H9 (cell line): Measurements from ENCODE around the gene VIPR2. TPM values are rescaled to one million over a fixed set of nuclear protein-coding genes. Genes with fewer than 3 reads are reported as not detected.

Experiments
- DNase-seq: peaks from one replicate; pipeline ENCODE4 v3.0.0-alpha.2; 2017
- H2AFZ ChIP-seq: one replicate; pipeline ENCODE4 v1.6.1; 2013; ENCODE audit warnings: mild to moderate bottlenecking, low read length, control low read depth, moderate library complexity
- H2AK5ac ChIP-seq: 2 replicates; pipeline ENCODE4 v1.6.1; 2013; ENCODE audit warnings: low read length, control low read depth, mixed read lengths; ENCODE audit not compliant: insufficient read length
- H2BK120ac ChIP-seq: one replicate; pipeline ENCODE4 v1.6.1; 2013; ENCODE audit warnings: low read depth, mild to moderate bottlenecking, low read length, control low read depth, inconsistent platforms; ENCODE audit not compliant: poor library complexity, severe bottlenecking
- H2BK12ac ChIP-seq: 2 replicates; pipeline ENCODE4 v1.6.1; 2013; ENCODE audit warnings: low read length, control low read depth, mixed read lengths, low read depth; ENCODE audit not compliant: insufficient read length
- H2BK15ac ChIP-seq: 2 replicates; pipeline ENCODE4 v1.6.1; 2013; ENCODE audit warnings: low read depth, low read length, control low read depth
- H2BK20ac ChIP-seq: one replicate; pipeline ENCODE4 v1.6.1; 2013; ENCODE audit warnings: low read depth, mild to moderate bottlenecking, low read length, control low read depth, inconsistent platforms; ENCODE audit not compliant: poor library complexity, severe bottlenecking
- H2BK5ac ChIP-seq: 2 replicates; pipeline ENCODE4 v1.6.1; 2013; ENCODE audit warnings: low read length, control low read depth, mixed read lengths; ENCODE audit not compliant: insufficient read length
- H3K14ac ChIP-seq: 2 replicates; pipeline ENCODE4 v1.6.1; 2013; ENCODE audit warnings: low read length, control low read depth; ENCODE audit not compliant: insufficient read depth
- H3K18ac ChIP-seq: 2 replicates; pipeline ENCODE4 v1.6.1; 2013; ENCODE audit warnings: low read depth, mild to moderate bottlenecking, mixed read lengths, low read length, control low read depth; ENCODE audit not compliant: insufficient read length
- H3K23ac ChIP-seq: 2 replicates; pipeline ENCODE4 v1.6.1; 2013; ENCODE audit warnings: low read length, control low read depth, mixed read lengths, low read depth; ENCODE audit not compliant: insufficient read length
- H3K23me2 ChIP-seq: 2 replicates; pipeline ENCODE4 v1.6.1; 2013; ENCODE audit warnings: low read depth, mild to moderate bottlenecking, mixed read lengths, low read length, control low read depth; ENCODE audit not compliant: insufficient read length, poor library complexity, severe bottlenecking
- H3K27ac ChIP-seq: 2 replicates; pipeline ENCODE4 v1.5.1; 2013; ENCODE audit warnings: low read length, control low read depth, mixed read lengths, low read depth; ENCODE audit not compliant: insufficient read length
- H3K27me3 ChIP-seq: 2 replicates; pipeline ENCODE4 v1.6.1; 2013; ENCODE audit warnings: low read length, control low read depth, inconsistent platforms; ENCODE audit not compliant: insufficient read depth
- H3K4ac ChIP-seq: 2 replicates; pipeline ENCODE4 v1.6.1; 2013; ENCODE audit warnings: low read depth, mild to moderate bottlenecking, control low read depth, inconsistent platforms, low read length, moderate library complexity
- H3K4me1 ChIP-seq: 2 replicates; pipeline ENCODE4 v1.6.1; 2013; ENCODE audit warnings: low read length, control low read depth, inconsistent platforms; ENCODE audit not compliant: insufficient read depth
- H3K4me2 ChIP-seq: 2 replicates; pipeline ENCODE4 v1.6.1; 2013; ENCODE audit warnings: low read length, control low read depth, mixed read lengths; ENCODE audit not compliant: insufficient read length, insufficient read depth
- H3K56ac ChIP-seq: 2 replicates; pipeline ENCODE4 v1.6.1; 2013; ENCODE audit warnings: low read depth, mild to moderate bottlenecking, mixed read lengths, low read length, control low read depth; ENCODE audit not compliant: insufficient read length
- H3K79me1 ChIP-seq: 2 replicates; pipeline ENCODE4 v1.6.1; 2013; ENCODE audit warnings: low read depth, mild to moderate bottlenecking, moderate library complexity, low read length, control low read depth, inconsistent platforms; ENCODE audit not compliant: insufficient read depth, poor library complexity, severe bottlenecking
- H3K79me2 ChIP-seq: 2 replicates; pipeline ENCODE4 v1.6.1; 2013; ENCODE audit warnings: low read length, control low read depth, inconsistent platforms; ENCODE audit not compliant: insufficient read depth
- H3K9ac ChIP-seq: 2 replicates; pipeline ENCODE4 v1.6.1; 2013; ENCODE audit warnings: low read length, control low read depth, mixed read lengths; ENCODE audit not compliant: insufficient read length; ENCODE audit errors: extremely low read depth
- H3K9me3 ChIP-seq: one replicate; pipeline ENCODE4 v1.6.1; 2013; ENCODE audit warnings: low read depth, low read length, inconsistent platforms; ENCODE audit not compliant: control insufficient read depth
- H3T11ph ChIP-seq: one replicate; pipeline ENCODE4 v1.6.1; 2013; ENCODE audit warnings: mild to moderate bottlenecking, low read length, control low read depth, inconsistent platforms
- H4K20me1 ChIP-seq: one replicate; pipeline ENCODE4 v1.6.1; 2013; ENCODE audit not compliant: control insufficient read depth, insufficient read length, insufficient read depth
- H4K5ac ChIP-seq: 2 replicates; pipeline ENCODE4 v1.6.1; 2013; ENCODE audit warnings: low read depth, mild to moderate bottlenecking, mixed read lengths, low read length, control low read depth; ENCODE audit not compliant: insufficient read length
- H4K8ac ChIP-seq: replicated peaks from 2 replicates; pipeline ENCODE4 v1.6.1; 2013; ENCODE audit warnings: low read length, control low read depth, mixed read lengths, low read depth; ENCODE audit not compliant: insufficient read length
- H4K91ac ChIP-seq: 2 replicates; pipeline ENCODE4 v1.6.1; 2013; ENCODE audit warnings: low read depth, mild to moderate bottlenecking, moderate library complexity, mixed read lengths, low read length, control low read depth; ENCODE audit not compliant: insufficient read length
- H3K27ac Mint-ChIP-seq, 3 experiments: 2 replicates in 2 of 3; 3 replicates in 1 of 3; pipeline ENCODE4 v1.8.0; 2020 to 2021; ENCODE audit warnings: mixed read lengths in 3 of 3, mild to moderate bottlenecking in 1 of 3, moderate library complexity in 1 of 3
- H3K27me3 Mint-ChIP-seq: 2 replicates; pipeline ENCODE4 v1.8.0; 2021; ENCODE audit warnings: low read depth, mild to moderate bottlenecking, moderate library complexity, mixed read lengths
- H3K36me3 Mint-ChIP-seq, 3 experiments: 2 replicates in 2 of 3; 3 replicates in 1 of 3; pipeline ENCODE4 v1.8.0; 2020 to 2021; ENCODE audit warnings: low read depth in 3 of 3, mixed read lengths in 3 of 3; ENCODE audit not compliant: insufficient read depth in 1 of 3
- H3K4me1 Mint-ChIP-seq, 2 experiments: 2 replicates each; pipeline ENCODE4 v1.8.0; 2020; ENCODE audit warnings: mixed read lengths in 2 of 2
- H3K4me3 Mint-ChIP-seq, 2 experiments: 2 replicates in 1 of 2; 3 replicates in 1 of 2; pipeline ENCODE4 v1.8.0; 2020 to 2021; ENCODE audit warnings: mild to moderate bottlenecking in 2 of 2, mixed read lengths in 2 of 2, moderate library complexity in 1 of 2
- H3K9me3 Mint-ChIP-seq, 2 experiments: 2 replicates in 1 of 2; 3 replicates in 1 of 2; pipeline ENCODE4 v1.8.0; 2020; ENCODE audit warnings: mild to moderate bottlenecking in 2 of 2, mixed read lengths in 2 of 2, moderate library complexity in 1 of 2
- WGBS: extraction: QIAGEN DNeasy Blood & Tissue Kit; methylation state at CpG from one replicate; pipeline ENCODE4 v1.1.7; 2013; ENCODE audit warnings: missing lambda C conversion rate, low lambda C conversion rate, mixed read lengths; ENCODE audit not compliant: insufficient read length; ENCODE audit errors: extremely low coverage; 5-methylcytosine and 5-hydroxymethylcytosine counted together
- total RNA-seq: library from RNA; stranded (reverse); gene quantifications from 2 replicates; pipeline ENCODE4 v1.2.1, GENCODE V29; 2021
- TF ChIP-seq, protein P1 (sequence below): fragments of 200-600 bp; sonication (generic); conservative IDR thresholded peaks from 3 replicates; pipeline ENCODE4 v1.8.0; 2021; ENCODE audit warnings: antibody characterized with exemption, mild to moderate bottlenecking

The VIPR2 gene
- total RNA-seq, 1 experiment from 2014 or later, result 1.6 TPM

GRCh38 chr7:158997110-158997453 is 147.6 kb downstream of the VIPR2 start:
- Histone ChIP-seq H3K27ac (no peak overlapping the region), H3K27me3 (peaks cover 10% of the 10 kb centered on the region; the same call in 1 of the 2 replicates), H3K23ac (no peak overlapping the region), H2BK15ac (no peak overlapping the region), H4K20me1 (no peaks in the 10 kb centered on the region), H3K4me1 (no peaks in the 10 kb centered on the region), H3K4me2 (no peak overlapping the region), H3K18ac (no peak overlapping the region), H3K56ac (no peak overlapping the region), H3K9me3 (no peaks in the 10 kb centered on the region), H3K9ac (no peak overlapping the region), H3K79me1 (no peaks in the 10 kb centered on the region), H2BK12ac (no peak overlapping the region), H4K8ac (no peak overlapping the region), H4K5ac (no peak overlapping the region), H3K4ac (no peak overlapping the region), H2AK5ac (no peak overlapping the region), H3K14ac (no peak overlapping the region), H2AFZ (no peak overlapping the region), H4K91ac (no peak overlapping the region), H3K23me2 (peaks cover 4% of the 10 kb centered on the region), H3K79me2 (no peaks in the 10 kb centered on the region), H3T11ph (no peak overlapping the region), H2BK20ac (no peak overlapping the region), H2BK5ac (no peak overlapping the region), H2BK120ac (no peak overlapping the region)
- Mint-ChIP-seq H3K4me1 (peaks cover 17 to 23% of the 10 kb centered on the region in 2 experiments), H3K9me3 (peaks cover 11 to 20% of the 10 kb centered on the region in 2 experiments), H3K36me3 (peaks cover 0 to 11% (median 3%) of the 10 kb centered on the region in 3 experiments; a peak in 2 of 7 replicates), H3K27ac (no peak overlapping the region), H3K27me3 (peaks cover 54% of the 10 kb centered on the region), H3K4me3 (peak overlapping the region in 1 of 2 experiments; percentile 23; a peak in 1 of 5 replicates)
- no peak for DNase-seq
- WGBS, result no CpG with 5 or more reads among the region's 32 CpGs
- TF ChIP-seq, protein P1, sequence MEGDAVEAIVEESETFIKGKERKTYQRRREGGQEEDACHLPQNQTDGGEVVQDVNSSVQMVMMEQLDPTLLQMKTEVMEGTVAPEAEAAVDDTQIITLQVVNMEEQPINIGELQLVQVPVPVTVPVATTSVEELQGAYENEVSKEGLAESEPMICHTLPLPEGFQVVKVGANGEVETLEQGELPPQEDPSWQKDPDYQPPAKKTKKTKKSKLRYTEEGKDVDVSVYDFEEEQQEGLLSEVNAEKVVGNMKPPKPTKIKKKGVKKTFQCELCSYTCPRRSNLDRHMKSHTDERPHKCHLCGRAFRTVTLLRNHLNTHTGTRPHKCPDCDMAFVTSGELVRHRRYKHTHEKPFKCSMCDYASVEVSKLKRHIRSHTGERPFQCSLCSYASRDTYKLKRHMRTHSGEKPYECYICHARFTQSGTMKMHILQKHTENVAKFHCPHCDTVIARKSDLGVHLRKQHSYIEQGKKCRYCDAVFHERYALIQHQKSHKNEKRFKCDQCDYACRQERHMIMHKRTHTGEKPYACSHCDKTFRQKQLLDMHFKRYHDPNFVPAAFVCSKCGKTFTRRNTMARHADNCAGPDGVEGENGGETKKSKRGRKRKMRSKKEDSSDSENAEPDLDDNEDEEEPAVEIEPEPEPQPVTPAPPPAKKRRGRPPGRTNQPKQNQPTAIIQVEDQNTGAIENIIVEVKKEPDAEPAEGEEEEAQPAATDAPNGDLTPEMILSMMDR, result no peak
